HepG2 (cell line): ENCODE data around the gene SLC28A1.

Experiments
- ATF7-NPFF ChIP-seq: sonication (generic); formaldehyde crosslinking; IDR thresholded peaks from 2 replicates; pipeline ENCODE4 v1.8.1; 2023; ENCODE audit warnings: mild to moderate bottlenecking, low read depth, missing genetic modification reagents, moderate library complexity
- MEIS1 ChIP-seq: sonication (generic); formaldehyde crosslinking; IDR thresholded peaks from 2 replicates; pipeline ENCODE4 v1.9.0; 2021; ENCODE audit warnings: mild to moderate bottlenecking, missing genetic modification reagents, moderate library complexity, borderline replicate concordance
- POLR2AphosphoS5 ChIP-seq: IDR thresholded peaks from 2 replicates; pipeline ENCODE4 v1.6.1; 2012; ENCODE audit warnings: low read depth, low read length
- SP4 ChIP-seq: sonication (generic); formaldehyde crosslinking; IDR thresholded peaks from 2 replicates; pipeline ENCODE4 v1.8.1; 2023; ENCODE audit warnings: mild to moderate bottlenecking, missing genetic modification reagents
- ZNF143 ChIP-seq: sonication (generic); formaldehyde crosslinking; IDR thresholded peaks from 2 replicates; pipeline ENCODE4 v1.4.0; 2020; ENCODE audit warnings: missing genetic modification reagents
- ZNF563 ChIP-seq: sonication (generic); formaldehyde crosslinking; IDR thresholded peaks from 2 replicates; pipeline ENCODE4 v1.8.0; 2022; ENCODE audit warnings: mild to moderate bottlenecking, moderate library complexity, missing genetic modification reagents

DNA sequence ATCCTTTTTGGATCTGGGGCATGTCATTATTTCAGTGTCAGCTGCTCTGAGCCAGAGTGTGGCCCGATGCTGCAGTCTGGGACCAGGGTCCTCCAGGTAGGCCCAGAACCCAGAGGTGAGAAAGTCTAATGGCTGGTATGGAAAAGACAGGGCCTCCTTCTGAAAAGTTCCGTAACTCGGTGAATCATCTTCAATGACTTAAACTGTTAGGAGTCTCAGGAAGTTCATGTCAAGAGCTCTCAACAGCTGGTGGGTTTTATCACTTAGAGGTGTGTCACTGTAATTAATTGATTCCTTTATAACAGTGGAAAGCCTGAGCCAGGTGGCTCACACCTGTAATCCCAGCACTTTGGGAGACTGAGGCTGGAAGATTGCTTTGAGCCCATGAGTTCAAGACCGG lies 68.7 kb downstream of the SLC28A1 start:
- no peak for TF ChIP-seq MEIS1 (CRISPR knock-in tag)
- TF ChIP-seq ZNF563 (CRISPR knock-in tag), result no peak
- TF ChIP-seq POLR2AphosphoS5, result no peak
- TF ChIP-seq ATF7-NPFF (CRISPR knock-in tag), result no peak
- TF ChIP-seq SP4 (CRISPR knock-in tag), result no peak
- TF ChIP-seq ZNF143 (CRISPR knock-in tag), result no peak
